Measurements from ENCODE around the gene PARK7.

- TF ChIP-seq POLR2A (IDR thresholded peaks at IDR 0.05; ENCODE audit: low read depth, low read length) = no peak
- TF ChIP-seq TAF1 (IDR thresholded peaks at IDR 0.05; ENCODE audit: borderline replicate concordance, low read depth, low read length) = no peak
- no peak for TF ChIP-seq POLR2AphosphoS5 (IDR thresholded peaks at IDR 0.05; ENCODE audit: low read depth, low read length)
Observed at GRCh38 chr1:8012955-8013354, 51.4 kb downstream of the PARK7 start.
